GM21528 (cell line): ENCODE data around the gene LATS1.
A peak's percentile ranks its signal among the peaks of the same experiment; 100 is the strongest.
"Not testable (repeated sequence)": the region's sequence is repeated elsewhere in the genome, so short reads cannot be mapped to it uniquely, and the experiment has no call there.

Experiments used
- ATAC-seq: cut with Tn5 transposase; IDR thresholded peaks from one replicate; pipeline ENCODE4 v1.9.1; 2021; ENCODE audit warnings: mild to moderate bottlenecking, moderate library complexity; ENCODE audit not compliant: unreplicated experiment, low FRiP score

Gene LATS1

GRCh38 chr6:149680503-149680902, 37.4 kb downstream of the LATS1 start:
- ATAC-seq = no peak

DNA sequence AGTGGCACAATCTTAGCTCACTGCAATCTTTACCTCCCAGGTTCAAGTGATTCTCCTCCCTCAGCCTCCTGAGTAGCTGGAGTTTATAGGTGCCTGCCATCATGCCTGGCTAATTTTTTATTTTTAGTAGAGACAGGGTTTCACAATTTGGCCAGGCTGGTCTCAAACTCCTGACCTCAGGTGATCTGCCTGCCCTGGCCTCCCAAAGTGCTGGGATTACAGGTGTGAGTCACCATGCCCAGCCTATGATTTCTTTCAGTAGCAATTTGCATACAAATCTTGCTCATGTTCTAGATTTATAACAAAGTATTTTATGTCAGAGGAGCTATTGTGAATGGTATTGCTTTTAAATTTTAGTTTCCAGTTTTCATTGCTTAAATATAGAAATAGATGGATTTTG, 45.6 kb downstream of the LATS1 start:
- ATAC-seq = not testable (repeated sequence)

DNA sequence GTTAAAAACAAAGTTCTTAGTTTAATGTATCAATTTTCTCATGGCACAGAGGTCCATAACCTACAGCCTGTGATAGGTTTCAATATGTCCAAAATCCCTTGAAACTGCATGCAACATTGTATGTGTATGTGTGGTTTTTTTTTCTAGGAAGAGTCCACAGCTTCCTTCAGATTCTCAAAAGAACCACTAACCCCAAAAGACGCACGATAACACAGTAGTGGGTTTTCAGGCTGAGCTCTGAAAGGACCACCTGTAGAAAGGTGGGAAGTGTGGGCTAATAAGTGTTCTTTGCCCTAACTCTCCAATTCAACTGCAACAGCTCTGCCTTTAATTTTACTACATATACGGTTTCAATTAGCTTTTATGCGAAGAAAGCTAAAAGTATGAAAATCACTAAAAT, 57.9 kb downstream of the LATS1 start:
- no peak for ATAC-seq

DNA sequence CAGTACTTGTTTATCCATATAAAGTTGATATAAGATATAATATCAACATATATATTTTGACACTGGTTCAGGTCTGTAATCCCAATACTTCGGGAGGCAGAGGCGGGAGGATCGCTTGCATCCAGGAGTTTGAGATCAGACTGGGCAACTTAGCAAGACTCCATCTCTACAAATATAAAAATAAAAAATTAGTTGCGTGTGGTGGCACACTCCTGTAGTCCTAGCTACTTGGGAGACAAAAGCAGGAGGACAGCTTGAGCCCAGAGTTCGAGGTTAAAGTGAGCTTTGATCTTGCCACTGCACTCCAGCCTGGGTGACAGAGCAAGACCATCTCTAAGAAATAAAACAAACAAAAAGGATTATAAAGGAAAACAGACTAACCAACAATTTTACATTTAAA, 60.5 kb downstream of the LATS1 start:
- ATAC-seq = no peak

GRCh38 chr6:149651056-149651455, 66.8 kb downstream of the LATS1 start:
- ATAC-seq = no peak

DNA sequence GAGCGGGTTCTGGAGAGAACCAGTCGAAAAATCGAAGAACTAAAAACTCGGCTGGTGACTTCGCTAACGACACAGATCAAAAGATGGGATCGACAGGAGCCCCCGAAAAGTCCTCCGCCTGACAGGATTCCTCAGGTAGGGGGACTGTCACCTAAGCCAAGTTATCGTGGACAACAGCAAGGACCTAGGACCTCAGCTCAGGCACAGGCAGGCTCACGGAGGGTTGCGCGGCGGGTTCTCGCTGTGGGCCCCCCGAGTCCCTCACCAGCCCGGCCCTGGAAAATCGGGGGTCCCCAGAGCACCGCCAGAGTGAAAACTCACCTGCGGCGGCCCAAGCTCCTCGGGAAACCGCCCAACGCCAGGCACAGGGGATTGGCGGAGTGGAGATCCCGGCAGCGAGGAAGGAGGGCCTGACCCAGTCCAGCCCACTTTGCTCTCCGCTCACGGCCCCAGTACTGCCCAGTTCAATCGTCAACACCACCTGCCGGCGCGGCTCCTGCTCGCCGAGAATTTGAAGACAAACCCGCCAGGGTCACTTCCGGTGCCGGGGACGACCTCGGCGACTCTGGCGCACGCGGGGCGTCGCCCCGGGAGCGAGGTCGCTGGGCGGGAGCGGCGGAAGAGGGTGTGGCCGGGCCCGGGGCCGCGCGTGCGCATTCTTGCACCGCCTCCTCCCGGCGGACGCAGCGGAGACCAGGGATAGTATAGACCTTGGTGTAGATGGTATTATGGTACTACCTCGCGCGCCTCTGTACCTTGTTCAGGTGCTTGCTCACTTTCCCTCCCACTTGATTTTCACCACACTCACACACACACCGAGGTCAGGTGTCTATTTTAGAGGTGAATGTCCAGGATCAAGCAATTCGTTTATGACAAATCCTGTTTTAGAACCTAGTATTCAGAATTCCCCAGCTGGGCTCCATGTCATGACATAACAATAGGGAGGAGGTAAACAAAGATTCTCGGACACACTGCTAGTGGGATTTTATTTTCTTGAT, 69.5 kb downstream of the LATS1 start, which contains the start of gene KATNA1:
Gene KATNA1 (minus strand): TSS at position 567 of the 998 bp plus-strand sequence. CDS start 10,167 bp downstream, outside the sequence.
- ATAC-seq = peak; percentile 90

- ATAC-seq = no peak
Measured at GRCh38 chr6:149646599-149646998, 71.3 kb downstream of the LATS1 start.

GRCh38 chr6:149642829-149643580, 74.9 kb downstream of the LATS1 start:
- no peak for ATAC-seq

DNA sequence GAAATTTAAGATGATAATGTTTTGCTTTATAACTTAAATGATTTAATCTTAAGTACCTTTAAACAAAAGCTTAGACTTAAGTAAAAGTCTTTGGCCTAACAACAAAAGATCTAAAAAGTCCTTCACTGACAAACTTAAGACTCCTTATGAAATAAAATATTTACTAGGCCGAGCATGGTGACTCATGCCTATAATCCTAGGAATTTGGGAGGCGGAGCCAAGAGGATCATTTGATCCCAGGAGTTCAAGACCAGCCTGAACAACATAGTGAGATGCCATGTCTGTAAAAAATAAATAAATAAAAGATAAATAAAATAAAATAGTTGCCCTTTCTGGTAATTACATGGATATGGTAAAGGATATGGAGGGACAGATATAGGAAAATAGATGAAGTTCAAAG, 81.8 kb downstream of the LATS1 start:
- ATAC-seq = no peak

GRCh38 chr6:149634315-149634714, 83.6 kb downstream of the LATS1 start:
- ATAC-seq = no peak

- peak; percentile 71 for ATAC-seq
Measured at GRCh38 chr6:149628875-149629510, 88.9 kb downstream of the LATS1 start.

- no peak for ATAC-seq
Measured at GRCh38 chr6:149627672-149628071, 90.2 kb downstream of the LATS1 start.

- no peak for ATAC-seq
Measured at GRCh38 chr6:149615805-149616204, 102.1 kb downstream of the LATS1 start.

GRCh38 chr6:149614337-149614736, 103.6 kb downstream of the LATS1 start:
- ATAC-seq = no peak

GRCh38 chr6:149608381-149608982, 109.4 kb downstream of the LATS1 start:
- ATAC-seq = no peak
